SK-N-SH (cell line): ENCODE data around the gene MAN2A1. TPM values are rescaled to one million over a fixed set of nuclear protein-coding genes. Genes with fewer than 3 reads are reported as not detected.

Experiments used
- CTCF ChIA-PET: fragments of 300-600, 350-600 bp; formaldehyde crosslinking; extraction: SDS; loops from one replicate; lab custom pipeline; 2021; lab: Yijun Ruan, JAX
- POLR2A ChIA-PET: fragments of 350-600 bp; sonication (Branson Sonifier 250); formaldehyde crosslinking; extraction: SDS; loops from one replicate; lab custom pipeline; 2020; ENCODE audit warnings: antibody characterized with exemption, inconsistent platforms; lab: Yijun Ruan, JAX
- DNase-seq: peaks from one replicate; pipeline ENCODE4 v3.0.0; 2012
- H2AFZ ChIP-seq: fragments of 200-600 bp; sonication (generic); 2 replicates; pipeline ENCODE4 v1.8.1; 2016; ENCODE audit warnings: antibody characterized with exemption, mild to moderate bottlenecking, low read depth
- H3F3A ChIP-seq: fragments of 200-600 bp; sonication (generic); replicated peaks from 2 replicates; pipeline ENCODE3; 2016; ENCODE audit warnings: antibody characterized with exemption, mild to moderate bottlenecking; ENCODE audit not compliant: insufficient read depth
- H3K27ac ChIP-seq, 2 experiments: fragments of 200-500 bp in 1 of 2; fragments of 200-600 bp in 1 of 2; sonication (Bioruptor generic) in 1 of 2; sonication (generic), shearing (Covaris generic) in 1 of 2; 2 replicates each; pipeline versions ENCODE4 v1.5.1 to v1.6.1; 2014 to 2016; ENCODE audit warnings: low read depth in 2 of 2, inconsistent platforms in 1 of 2, low read length in 1 of 2, mild to moderate bottlenecking in 1 of 2, mixed read lengths in 1 of 2
- H3K27me3 ChIP-seq: fragments of 200-600 bp; sonication (generic), shearing (Covaris generic); 2 replicates; pipeline ENCODE4 v1.6.1; 2016; ENCODE audit warnings: mixed run types; ENCODE audit not compliant: insufficient read depth
- H3K36me3 ChIP-seq, 2 experiments: fragments of 200-500 bp in 1 of 2; fragments of 200-600 bp in 1 of 2; sonication (Bioruptor generic) in 1 of 2; sonication (generic) in 1 of 2; replicated peaks in 1 of 2; 2 replicates each; pipeline versions ENCODE3 to v1.5.1; 2014 to 2016; ENCODE audit warnings: low read length in 1 of 2, mild to moderate bottlenecking in 1 of 2; ENCODE audit not compliant: insufficient read depth in 2 of 2, control insufficient read depth in 1 of 2
- H3K4me1 ChIP-seq, 2 experiments: fragments of 200-500 bp in 1 of 2; fragments of 200-600 bp in 1 of 2; sonication (Bioruptor generic) in 1 of 2; sonication (generic), shearing (Covaris generic) in 1 of 2; 2 replicates each; pipeline versions ENCODE4 v1.5.1 to v1.6.1; 2014 to 2016; ENCODE audit warnings: low read depth in 1 of 2, low read length in 1 of 2, mixed run types in 1 of 2; ENCODE audit not compliant: insufficient read depth in 2 of 2, control insufficient read depth in 1 of 2
- H3K4me2 ChIP-seq: fragments of 200-600 bp; sonication (generic), shearing (Covaris generic); 2 replicates; pipeline ENCODE4 v1.6.1; 2017; ENCODE audit warnings: mixed run types
- H3K4me3 ChIP-seq, 2 experiments: fragments of 200-500 bp in 1 of 2; fragments of 200-600 bp in 1 of 2; sonication (Bioruptor generic) in 1 of 2; sonication (generic), shearing (Covaris generic) in 1 of 2; 2 replicates each; pipeline versions ENCODE4 v1.5.1 to v1.8.1; 2014 to 2016; ENCODE audit warnings: low read depth in 2 of 2, inconsistent platforms in 1 of 2, low read length in 1 of 2, mild to moderate bottlenecking in 1 of 2, mixed read lengths in 1 of 2, moderate library complexity in 1 of 2
- H3K79me2 ChIP-seq: fragments of 200-600 bp; sonication (generic); 2 replicates; pipeline ENCODE4 v1.8.1; 2017; ENCODE audit warnings: mild to moderate bottlenecking; ENCODE audit not compliant: insufficient read depth
- H3K9ac ChIP-seq: fragments of 200-600 bp; sonication (generic); 2 replicates; pipeline ENCODE4 v1.6.1; 2017; ENCODE audit warnings: mixed run types
- H3K9me2 ChIP-seq: fragments of 200-600 bp; sonication (generic); 2 replicates; pipeline ENCODE4 v1.6.1; 2017; ENCODE audit warnings: mixed run types
- H3K9me3 ChIP-seq: fragments of 200-600 bp; sonication (generic); 2 replicates; pipeline ENCODE4 v1.6.1; 2017; ENCODE audit warnings: mixed run types, mild to moderate bottlenecking, moderate library complexity
- H4K20me1 ChIP-seq: fragments of 200-600 bp; sonication (generic); 2 replicates; pipeline ENCODE4 v1.6.1; 2017; ENCODE audit warnings: mild to moderate bottlenecking, mixed run types; ENCODE audit not compliant: insufficient read depth
- CHD2 ChIP-seq: fragments of 150-350 bp; IDR thresholded peaks from 2 replicates; pipeline ENCODE4 v1.6.1; 2018; ENCODE audit warnings: low read length; ENCODE audit not compliant: partially characterized antibody
- CTCF ChIP-seq: fragments of 200-600 bp; sonication (generic); IDR thresholded peaks from 2 replicates; pipeline ENCODE4 v1.6.1; 2017; ENCODE audit warnings: antibody characterized with exemption, mild to moderate bottlenecking, moderate library complexity
- ELF1 ChIP-seq: IDR thresholded peaks from 2 replicates; pipeline ENCODE4 v1.4.0; 2012
- EP300 ChIP-seq, 2 experiments: IDR thresholded peaks; 2 replicates each; pipeline versions ENCODE4 v1.4.0 to v1.6.1; 2012; ENCODE audit warnings: borderline replicate concordance in 1 of 2, low read depth in 1 of 2, low read length in 1 of 2
- EZH2phosphoT487 ChIP-seq: fragments of 200-600 bp; sonication (generic); IDR thresholded peaks from 2 replicates; pipeline ENCODE4 v1.6.1; 2017; ENCODE audit warnings: low read depth, mixed run types, mild to moderate bottlenecking, antibody characterized with exemption, moderate library complexity, borderline replicate concordance
- FOXJ3 ChIP-seq: sonication (generic); formaldehyde crosslinking; IDR thresholded peaks from 2 replicates; pipeline ENCODE4 v1.5.1; 2020; ENCODE audit warnings: mild to moderate bottlenecking, missing genetic modification reagents
- GATA2 ChIP-seq: sonication (generic); formaldehyde crosslinking; IDR thresholded peaks from 2 replicates; pipeline ENCODE4 v1.5.0; 2020; ENCODE audit warnings: mild to moderate bottlenecking, missing genetic modification reagents
- MAX ChIP-seq: IDR thresholded peaks from 2 replicates; pipeline ENCODE4 v1.4.0; 2012; ENCODE audit warnings: low read depth
- MXI1 ChIP-seq: IDR thresholded peaks from 2 replicates; pipeline ENCODE4 v1.6.1; 2012; ENCODE audit warnings: mild to moderate bottlenecking, low read depth, low read length, improper control_type of control experiment
- PBX3 ChIP-seq: IDR thresholded peaks from 2 replicates; pipeline ENCODE4; 2012
- RCOR1 ChIP-seq: fragments of 150-350 bp; IDR thresholded peaks from 2 replicates; pipeline ENCODE4 v1.6.1; 2017; ENCODE audit warnings: antibody characterized with exemption, low read length
- RXRA ChIP-seq: IDR thresholded peaks from 2 replicates; pipeline ENCODE4 v1.4.0; 2012; ENCODE audit warnings: low read depth, mild to moderate bottlenecking, borderline replicate concordance
- SMC3 ChIP-seq: IDR thresholded peaks from 2 replicates; pipeline ENCODE4 v1.6.1; 2012; ENCODE audit warnings: low read depth, low read length, improper control_type of control experiment
- TCF12 ChIP-seq: IDR thresholded peaks from 2 replicates; pipeline ENCODE4 v1.4.0; 2012
- USF1 ChIP-seq: IDR thresholded peaks from 2 replicates; pipeline ENCODE4 v1.4.0; 2012; ENCODE audit warnings: low read depth, borderline replicate concordance
- YY1 ChIP-seq: IDR thresholded peaks from 2 replicates; pipeline ENCODE4 v1.4.0; 2012; ENCODE audit warnings: low read depth, mild to moderate bottlenecking
- ZBTB33 ChIP-seq: IDR thresholded peaks from 2 replicates; pipeline ENCODE4 v1.4.0; 2012; ENCODE audit warnings: low read depth, borderline replicate concordance
- WGBS: methylation state at CpG from one replicate; pipeline ENCODE4 v1.1.6; 2017; ENCODE audit warnings: low lambda C conversion rate; 5-methylcytosine and 5-hydroxymethylcytosine counted together
- polyA plus RNA-seq, 3 experiments: library from polyadenylated mRNA; depleted of rRNA; stranded (reverse); fragments of >200 nt; gene quantifications; 2 replicates each; pipeline ENCODE4 v1.2.3, GENCODE V29; 2012

MAN2A1 gene
- polyA plus RNA-seq, 1 of the 3 experiments (the other 2 are of a cell fraction): 19.7 TPM

GRCh38 chr5:109743770-109744212, 54.1 kb downstream of the MAN2A1 start (continued):
- TF ChIP-seq USF1 (no peak), CHD2 (no peak), FOXJ3 (no peak), MXI1 (no peak), SMC3 (no peak), GATA2 (CRISPR knock-in tag) (no peak), CTCF (no peak), EP300 (IDR thresholded peaks at IDR 0.05; ENCODE audit: borderline replicate concordance in 1 of 2, low read depth in 1 of 2, low read length in 1 of 2) (peak in 1 of 2 experiments; percentile 76; a peak in 2 of 4 replicates), YY1 (peak; percentile 62; the same call in 1 of the 2 replicates), RCOR1 (no peak), RXRA (peak; percentile 6; the same call in 1 of the 2 replicates), ELF1 (peak; percentile 75; the same call in 1 of the 2 replicates), ZBTB33 (no peak)

- peaks cover 33% of the 10 kb centered on the region for H3F3A ChIP-seq
- H3K4me3 ChIP-seq: no peak overlapping the region
- no peaks in the 10 kb centered on the region for H4K20me1 ChIP-seq
- no peaks in the 10 kb centered on the region for H3K36me3 ChIP-seq
- no peak for DNase-seq
- H3K9ac ChIP-seq: no peak overlapping the region
- peak overlapping the region; percentile 60 to 86; a peak in 3 of 4 replicates for H3K27ac ChIP-seq
- H3K79me2 ChIP-seq: peaks cover 28% of the 10 kb centered on the region; the same call in 1 of the 2 replicates
- no peaks in the 10 kb centered on the region for H3K9me2 ChIP-seq
- 93% methylated on average over 2 of the region's 2 CpGs for WGBS
- TF ChIP-seq PBX3 (no peak), ZBTB33 (no peak), EP300 (IDR thresholded peaks at IDR 0.05; ENCODE audit: borderline replicate concordance in 1 of 2, low read depth in 1 of 2, low read length in 1 of 2) (no peak), TCF12 (no peak), MAX (no peak), CHD2 (no peak), RCOR1 (no peak), EZH2phosphoT487 (no peak)
- no peaks in the 10 kb centered on the region for H3K27me3 ChIP-seq
- H3K4me2 ChIP-seq: peak overlapping the region; percentile 61; the same call in 1 of the 2 replicates
- H3K9me3 ChIP-seq: no peaks in the 10 kb centered on the region
- POLR2A ChIA-PET: no interaction called here
- H3K4me1 ChIP-seq: peaks cover 7 to 63% of the 10 kb centered on the region in 2 experiments
- no peak overlapping the region for H2AFZ ChIP-seq
- CTCF ChIA-PET: no interaction called here
Measured at GRCh38 chr5:109744261-109744660, 54.5 kb downstream of the MAN2A1 start.
